IPS DF 6.9 (cell line): ENCODE measurements around the gene ZBTB34.

ENCODE experiments used
- DNase-seq: peaks from one replicate; pipeline ENCODE4 v3.0.0-alpha.2; 2013; ENCODE audit warnings: low read depth, low spot score
- H3K27ac ChIP-seq: one replicate; pipeline ENCODE4 v1.5.1; 2013; ENCODE audit warnings: low read length, control low read depth
- H3K27me3 ChIP-seq: 2 replicates; pipeline ENCODE4 v1.6.1; 2013; ENCODE audit warnings: mild to moderate bottlenecking, low read length; ENCODE audit not compliant: control insufficient read depth, insufficient read depth
- H3K36me3 ChIP-seq: 2 replicates; pipeline ENCODE4 v1.6.1; 2013; ENCODE audit warnings: low read length; ENCODE audit not compliant: control insufficient read depth, insufficient read depth
- H3K4me1 ChIP-seq: 2 replicates; pipeline ENCODE4 v1.6.1; 2013; ENCODE audit warnings: low read length; ENCODE audit not compliant: control insufficient read depth, insufficient read depth
- H3K4me3 ChIP-seq: 2 replicates; pipeline ENCODE4 v1.5.1; 2013; ENCODE audit warnings: mild to moderate bottlenecking, low read length
- H3K9me3 ChIP-seq: 2 replicates; pipeline ENCODE4 v1.6.1; 2013; ENCODE audit warnings: low read length, inconsistent platforms; ENCODE audit not compliant: control insufficient read depth, insufficient read depth
- WGBS: extraction: QIAGEN DNeasy Blood & Tissue Kit; methylation state at CpG from one replicate; pipeline ENCODE4 v1.1.7; 2013; ENCODE audit warnings: mixed read lengths, missing lambda C conversion rate; ENCODE audit not compliant: insufficient read length, insufficient coverage; 5-methylcytosine and 5-hydroxymethylcytosine counted together

Gene ZBTB34

DNA sequence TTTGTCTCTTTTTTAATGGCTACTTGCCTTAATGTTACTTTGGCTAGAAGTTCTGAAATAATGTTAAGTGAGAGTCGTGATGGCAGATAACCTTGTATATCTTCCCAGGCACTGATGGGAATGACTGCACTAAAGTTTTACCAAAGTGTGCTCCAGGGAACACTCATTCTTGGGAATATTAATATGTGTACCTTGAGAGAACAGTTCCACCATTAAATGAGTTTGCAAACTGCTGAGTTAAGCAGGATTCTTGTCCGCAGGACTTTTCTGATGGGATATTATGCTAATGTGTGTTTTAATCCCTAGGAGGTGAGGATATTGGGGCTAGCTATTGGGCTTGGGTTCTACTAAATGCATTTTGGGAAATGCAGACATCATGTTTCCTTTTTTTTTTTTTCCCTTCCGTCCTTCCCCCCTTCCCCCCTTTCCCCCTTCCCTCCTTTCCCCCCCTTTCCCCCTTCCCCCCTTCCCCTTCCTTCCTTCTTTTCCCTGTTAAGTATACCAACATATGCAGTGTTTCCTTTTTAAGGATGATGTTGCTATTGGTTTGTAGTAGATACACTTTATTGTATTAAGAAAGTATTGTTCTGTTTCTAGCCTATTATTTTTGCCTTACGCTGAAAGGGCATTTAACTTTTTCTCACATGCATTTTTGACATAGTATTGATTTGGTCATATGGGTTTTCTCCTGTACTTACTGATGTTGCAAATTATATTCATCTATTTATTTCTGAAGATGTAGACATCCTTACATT is 15.5 kb downstream of the ZBTB34 start:
- no peak overlapping the region for H3K4me3 ChIP-seq
- H3K36me3 ChIP-seq: peaks cover 9% of the 10 kb centered on the region; the same call in 1 of the 2 replicates
- H3K27ac ChIP-seq: no peak overlapping the region
- no peaks in the 10 kb centered on the region for H3K27me3 ChIP-seq
- WGBS: no CpG with 5 or more reads among the region's 4 CpGs
- H3K9me3 ChIP-seq: no peaks in the 10 kb centered on the region
- no peak for DNase-seq
- no peaks in the 10 kb centered on the region; the same call in 1 of the 2 replicates for H3K4me1 ChIP-seq

DNA sequence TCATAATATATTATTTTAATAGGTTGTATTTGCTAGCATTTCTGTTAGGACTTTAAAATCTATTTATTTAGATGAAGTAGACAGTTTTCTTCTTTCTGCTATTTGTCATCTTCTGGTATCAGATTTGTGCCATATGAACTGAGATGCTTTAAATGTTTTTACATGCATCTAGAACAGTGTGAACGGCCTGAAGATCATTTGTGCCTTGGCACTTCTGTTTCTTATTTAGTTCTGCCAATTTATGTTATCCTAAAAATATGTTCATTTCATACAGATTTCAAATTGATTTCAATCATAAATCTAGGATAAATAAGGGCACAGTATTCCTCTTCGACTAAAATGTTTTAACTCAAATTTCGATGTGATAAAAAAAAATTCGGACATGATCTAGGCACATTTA is 16.1 kb downstream of the ZBTB34 start:
- H3K27me3 ChIP-seq: no peaks in the 10 kb centered on the region
- no peak for DNase-seq
- H3K4me3 ChIP-seq: no peak overlapping the region
- no peak overlapping the region for H3K27ac ChIP-seq
- peaks cover 9% of the 10 kb centered on the region; the same call in 1 of the 2 replicates for H3K36me3 ChIP-seq
- H3K4me1 ChIP-seq: no peaks in the 10 kb centered on the region; the same call in 1 of the 2 replicates
- no peaks in the 10 kb centered on the region for H3K9me3 ChIP-seq
- WGBS: no CpG with 5 or more reads among the region's 4 CpGs

DNA sequence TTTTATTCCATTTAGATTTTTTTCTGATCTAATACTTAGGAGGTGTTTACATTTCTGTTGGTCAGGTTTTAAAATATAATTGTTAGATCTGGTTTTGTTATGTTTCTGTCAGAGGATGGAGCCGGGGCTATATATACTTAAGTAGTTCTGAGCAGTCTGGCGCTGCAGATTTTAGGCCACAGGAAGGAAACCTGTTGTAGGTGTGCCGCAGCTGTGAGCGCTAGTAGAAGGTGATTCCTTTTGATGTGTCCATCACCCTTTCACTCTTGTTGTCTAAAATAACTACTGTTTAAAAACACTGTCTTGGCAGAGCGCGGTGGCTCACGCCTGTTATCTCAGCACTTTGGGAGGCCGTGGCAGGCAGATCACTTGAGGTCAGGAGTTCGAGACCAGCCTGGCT is 17.0 kb downstream of the ZBTB34 start:
- Histone ChIP-seq H3K27ac (no peak overlapping the region), H3K36me3 (peaks cover 9% of the 10 kb centered on the region; the same call in 1 of the 2 replicates), H3K9me3 (no peaks in the 10 kb centered on the region), H3K4me3 (no peak overlapping the region), H3K27me3 (no peaks in the 10 kb centered on the region), H3K4me1 (no peaks in the 10 kb centered on the region; the same call in 1 of the 2 replicates)
- no peak for DNase-seq
- WGBS: no CpG with 5 or more reads among the region's 9 CpGs

DNA sequence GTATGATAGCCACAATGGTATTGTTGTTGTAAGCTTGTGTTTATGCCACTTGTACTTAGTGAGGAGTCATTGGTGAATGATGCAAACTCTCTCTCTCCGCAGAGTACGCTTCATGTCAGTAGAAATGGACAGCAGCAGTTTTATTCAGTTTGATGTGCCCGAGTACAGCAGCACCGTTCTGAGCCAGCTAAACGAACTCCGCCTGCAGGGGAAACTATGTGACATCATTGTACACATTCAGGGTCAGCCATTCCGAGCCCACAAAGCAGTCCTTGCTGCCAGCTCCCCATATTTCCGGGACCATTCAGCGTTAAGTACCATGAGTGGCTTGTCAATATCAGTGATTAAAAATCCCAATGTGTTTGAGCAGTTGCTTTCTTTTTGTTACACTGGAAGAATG is 18.8 kb downstream of the ZBTB34 start:
- Histone ChIP-seq H3K9me3 (no peaks in the 10 kb centered on the region), H3K4me1 (no peaks in the 10 kb centered on the region), H3K4me3 (no peak overlapping the region), H3K36me3 (peaks cover 11% of the 10 kb centered on the region; the same call in 1 of the 2 replicates), H3K27ac (no peak overlapping the region), H3K27me3 (no peaks in the 10 kb centered on the region)
- no peak for DNase-seq
- no CpG with 5 or more reads among the region's 9 CpGs for WGBS

DNA sequence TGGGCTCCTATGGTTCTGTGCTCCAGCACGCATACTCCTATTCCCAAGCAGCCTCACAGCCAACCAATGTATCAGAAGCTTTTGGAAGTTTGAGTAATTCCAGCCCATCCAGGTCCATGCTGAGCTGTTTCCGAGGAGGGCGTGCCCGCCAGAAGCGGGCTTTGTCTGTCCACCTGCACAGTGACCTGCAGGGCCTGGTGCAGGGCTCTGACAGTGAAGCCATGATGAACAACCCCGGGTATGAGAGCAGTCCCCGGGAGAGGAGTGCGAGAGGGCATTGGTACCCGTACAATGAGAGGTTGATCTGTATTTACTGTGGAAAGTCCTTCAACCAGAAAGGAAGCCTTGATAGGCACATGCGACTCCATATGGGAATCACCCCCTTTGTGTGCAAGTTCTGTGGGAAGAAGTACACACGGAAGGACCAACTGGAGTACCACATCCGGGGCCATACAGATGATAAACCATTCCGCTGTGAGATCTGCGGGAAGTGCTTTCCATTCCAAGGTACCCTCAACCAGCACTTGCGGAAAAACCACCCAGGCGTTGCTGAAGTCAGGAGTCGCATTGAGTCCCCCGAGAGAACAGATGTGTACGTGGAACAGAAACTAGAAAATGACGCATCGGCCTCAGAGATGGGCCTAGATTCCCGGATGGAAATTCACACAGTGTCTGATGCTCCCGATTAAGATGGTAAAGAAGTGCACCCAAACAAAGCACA is 19.9 kb downstream of the ZBTB34 start:
- H3K4me1 ChIP-seq: no peaks in the 10 kb centered on the region
- no peaks in the 10 kb centered on the region for H3K9me3 ChIP-seq
- WGBS: no CpG with 5 or more reads among the region's 23 CpGs
- H3K4me3 ChIP-seq: no peak overlapping the region
- no peak overlapping the region for H3K27ac ChIP-seq
- H3K36me3 ChIP-seq: peaks cover 11% of the 10 kb centered on the region; the same call in 1 of the 2 replicates
- no peak for DNase-seq
- H3K27me3 ChIP-seq: no peaks in the 10 kb centered on the region

DNA sequence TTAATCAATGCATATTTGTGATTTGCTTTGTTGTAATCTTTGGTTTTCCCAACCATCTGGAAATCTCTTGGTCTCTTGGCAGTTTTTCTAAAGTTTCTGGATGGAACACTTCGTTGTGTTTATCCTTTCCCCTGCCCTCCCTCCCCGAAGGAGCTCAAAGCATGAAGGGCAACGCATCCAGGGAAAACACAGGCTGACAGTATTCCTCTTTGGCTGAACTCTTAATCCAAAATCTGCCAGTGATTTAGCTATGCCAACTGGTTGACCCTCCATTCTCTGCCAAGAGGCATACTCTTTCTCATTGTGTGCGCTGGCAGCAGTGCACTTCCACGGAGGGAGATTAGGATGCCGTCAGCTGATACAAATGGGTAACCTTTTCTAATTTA is 20.5 kb downstream of the ZBTB34 start:
- Histone ChIP-seq H3K27ac (no peak overlapping the region), H3K27me3 (no peaks in the 10 kb centered on the region), H3K36me3 (peaks cover 11% of the 10 kb centered on the region; the same call in 1 of the 2 replicates), H3K4me1 (no peaks in the 10 kb centered on the region), H3K9me3 (no peaks in the 10 kb centered on the region), H3K4me3 (no peak overlapping the region)
- DNase-seq: no peak
- WGBS: no CpG with 5 or more reads among the region's 6 CpGs

DNA sequence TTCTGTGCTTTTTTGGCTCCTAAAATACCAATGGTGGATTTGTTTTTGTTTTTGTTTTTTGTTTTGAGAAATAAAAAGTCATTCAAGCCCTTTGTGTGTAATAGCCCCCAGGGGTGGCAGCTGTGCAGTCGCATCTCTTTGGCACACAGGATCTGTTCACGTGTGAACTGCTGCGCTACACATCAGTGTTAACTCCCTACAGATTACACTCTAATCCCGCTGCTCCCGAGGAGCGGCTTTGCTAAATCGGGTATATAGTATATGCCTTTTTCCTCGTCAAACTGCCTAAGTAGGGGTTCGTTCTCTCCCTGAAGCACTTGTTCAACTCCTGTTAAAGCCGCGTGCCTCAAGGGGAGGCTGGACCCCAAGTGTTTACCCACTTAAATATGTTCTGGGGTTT is 22.3 kb downstream of the ZBTB34 start:
- H3K27ac ChIP-seq: no peak overlapping the region
- no CpG with 5 or more reads among the region's 11 CpGs for WGBS
- peaks cover 3% of the 10 kb centered on the region; the same call in 1 of the 2 replicates for H3K4me1 ChIP-seq
- no peaks in the 10 kb centered on the region for H3K27me3 ChIP-seq
- no peaks in the 10 kb centered on the region for H3K9me3 ChIP-seq
- DNase-seq: no peak
- H3K36me3 ChIP-seq: peaks cover 11% of the 10 kb centered on the region; the same call in 1 of the 2 replicates
- no peak overlapping the region for H3K4me3 ChIP-seq

DNA sequence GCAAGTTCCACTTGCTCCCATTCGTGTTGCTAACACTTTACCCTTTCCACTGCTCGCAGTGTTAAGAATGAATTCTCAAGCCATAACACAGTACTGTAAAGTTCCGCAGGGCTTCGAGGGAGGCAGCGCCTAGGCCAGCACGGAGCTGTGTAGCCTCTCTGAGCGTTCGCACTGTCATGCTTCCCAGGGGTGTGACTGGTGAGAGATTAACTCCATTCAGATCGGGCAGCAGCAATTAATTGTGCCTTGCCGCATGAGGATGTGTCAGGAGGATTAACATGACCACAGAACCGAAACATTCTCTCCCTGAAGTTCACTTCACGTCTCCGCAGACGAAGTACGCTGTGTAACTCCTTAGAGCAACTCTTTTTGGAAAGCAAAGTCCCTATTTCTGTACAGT is 23.2 kb downstream of the ZBTB34 start:
- H3K9me3 ChIP-seq: no peaks in the 10 kb centered on the region
- H3K4me3 ChIP-seq: no peak overlapping the region
- H3K27ac ChIP-seq: no peak overlapping the region
- H3K4me1 ChIP-seq: peaks cover 3% of the 10 kb centered on the region; the same call in 1 of the 2 replicates
- H3K36me3 ChIP-seq: peaks cover 11% of the 10 kb centered on the region; the same call in 1 of the 2 replicates
- WGBS: no CpG with 5 or more reads among the region's 15 CpGs
- no peak for DNase-seq
- H3K27me3 ChIP-seq: no peaks in the 10 kb centered on the region

DNA sequence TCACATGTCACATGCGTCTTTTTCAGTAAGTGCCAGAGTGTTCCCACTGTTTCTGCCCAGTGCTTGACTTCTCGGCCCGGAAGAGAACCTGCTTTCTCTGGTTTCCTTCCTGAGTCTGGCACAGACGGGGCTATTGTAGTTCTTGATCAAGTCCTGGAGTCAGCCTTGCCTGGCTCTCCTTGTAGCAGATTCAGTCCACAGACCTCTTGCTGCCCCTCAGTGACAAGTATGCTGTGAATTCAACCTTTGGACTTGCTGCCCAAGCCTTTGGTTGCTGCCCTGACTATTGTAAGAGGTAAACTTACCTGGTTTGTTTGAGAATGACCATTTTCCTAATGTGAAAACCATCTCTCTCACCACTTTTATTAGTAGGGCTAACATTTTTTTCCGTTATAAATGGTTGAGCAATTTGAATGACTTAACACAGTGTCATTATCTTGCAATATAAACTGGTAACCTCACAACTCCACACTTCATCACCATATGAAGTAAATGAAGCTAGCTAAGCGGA is 24.7 kb downstream of the ZBTB34 start:
- Histone ChIP-seq H3K27me3 (no peaks in the 10 kb centered on the region), H3K27ac (no peak overlapping the region), H3K4me1 (peaks cover 3% of the 10 kb centered on the region; the same call in 1 of the 2 replicates), H3K36me3 (peaks cover 5% of the 10 kb centered on the region; the same call in 1 of the 2 replicates), H3K9me3 (no peaks in the 10 kb centered on the region), H3K4me3 (no peak overlapping the region)
- no CpG with 5 or more reads among the region's 6 CpGs for WGBS
- no peak for DNase-seq

DNA sequence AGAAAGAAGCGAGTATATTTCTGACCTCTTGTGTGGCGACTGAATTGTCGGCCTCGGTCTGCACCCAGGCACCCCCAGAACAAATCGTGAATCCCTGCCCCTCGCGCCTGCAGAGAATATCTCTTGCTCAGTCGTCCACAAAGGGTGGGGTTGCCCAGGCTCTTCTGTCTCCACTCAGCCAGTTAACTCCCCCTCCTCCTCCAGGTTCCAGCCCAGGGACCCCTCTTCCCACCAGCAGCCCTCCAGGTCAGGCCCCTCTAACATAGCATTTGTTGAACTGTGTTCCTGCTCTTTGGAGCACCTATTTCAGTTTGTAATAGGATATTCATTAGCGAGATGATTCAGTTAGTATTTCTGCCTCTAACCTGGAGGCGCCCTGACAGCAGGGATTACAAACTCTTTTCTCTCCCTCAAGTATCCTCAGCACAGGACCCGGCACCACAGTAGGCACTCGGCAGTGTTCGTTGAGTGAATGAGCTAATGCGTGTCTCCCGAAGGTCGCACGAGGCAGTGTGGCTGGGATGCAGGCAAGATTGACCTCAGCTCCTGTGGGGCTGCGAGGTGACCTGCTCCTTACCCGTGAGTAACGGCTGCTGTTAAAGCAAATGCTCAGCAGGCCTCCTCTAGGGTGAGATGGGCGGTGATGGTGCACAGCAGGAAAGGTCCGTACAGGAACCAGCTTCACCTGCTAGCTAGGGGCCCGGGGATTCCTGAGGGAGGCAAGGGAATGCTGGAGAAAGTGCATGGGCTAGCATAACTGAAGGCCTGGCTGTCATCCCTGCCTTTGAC is 25.8 kb downstream of the ZBTB34 start:
- Histone ChIP-seq H3K27ac (no peak overlapping the region), H3K4me3 (no peak overlapping the region), H3K36me3 (0 out of 2 replicates have a peak, but pooled peaks cover 2% of the 10 kb centered on the region), H3K9me3 (no peaks in the 10 kb centered on the region), H3K27me3 (no peaks in the 10 kb centered on the region), H3K4me1 (peaks cover 3% of the 10 kb centered on the region; the same call in 1 of the 2 replicates)
- no CpG with 5 or more reads among the region's 23 CpGs for WGBS
- no peak for DNase-seq
